Measurements from ENCODE around the gene CLIC4. TPM values are rescaled to one million over a fixed set of nuclear protein-coding genes. Genes with fewer than 3 reads are reported as not detected.
"Not testable (repeated sequence)": the region's sequence is repeated elsewhere in the genome, so short reads cannot be mapped to it uniquely, and the experiment has no call there.

Gene CLIC4
- total and polyA plus RNA-seq, 10 of the 15 experiments (the other 5 are each of a cell fraction or from before 2014, with no cell fraction given): 20.4 to 107 (median 69.6) TPM

- H2AFZ ChIP-seq (ENCODE audit: control insufficient read depth, low read depth, low read length); FAIRE-seq; DNase-seq (ENCODE audit: low read depth, low spot score); in situ Hi-C loops (cut with MboI); H3K27me3 ChIP-seq (replicated peaks in 1 of 2; ENCODE audit: control insufficient read depth in 2 of 2, insufficient read depth in 2 of 2, low read length in 1 of 2); H3K36me3 ChIP-seq (ENCODE audit: control insufficient read depth in 2 of 2, insufficient read depth in 2 of 2, low read length in 1 of 2); H3K4me3 ChIP-seq; H3K27ac ChIP-seq (ENCODE audit: control insufficient read depth, insufficient read depth); H3K4me1 ChIP-seq (ENCODE audit: control insufficient read depth, insufficient read depth, low read length); intact Hi-C loops (cut with micrococcal nuclease; ENCODE audit: unreplicated experiment); H4K20me1 ChIP-seq (ENCODE audit: control insufficient read depth, insufficient read depth); H3K9ac ChIP-seq (ENCODE audit: control insufficient read depth, insufficient read depth, low read length); H3K4me2 ChIP-seq (ENCODE audit: control insufficient read depth, insufficient read depth); BruUV-seq (replicated peaks); H3K9me3 ChIP-seq (replicated peaks; ENCODE audit: control insufficient read depth, insufficient read depth, low read length); ATAC-seq: not testable (repeated sequence)
- POLR2A ChIA-PET: interaction anchor here (0.9 to 1.0 kb wide), 2 partner anchors 12 to 18 kb away, joined by 4 read pairs; no protein-coding TSS in a partner anchor
- SMC1A ChIA-PET (ENCODE audit: uncharacterized antibody, unreplicated experiment): interaction anchor here (1.2 to 2.5 kb wide), 3 partner anchors 10 to 44 kb away, joined by 4 to 5 read pairs (median 5); no protein-coding TSS in a partner anchor
- WGBS (ENCODE audit: insufficient coverage, insufficient replicate concordance, low lambda C conversion rate, missing lambda C conversion rate): 95% methylated on average over 8 of the region's 8 CpGs
- peaks cover 42% of the 10 kb centered on the region for H3K79me2 ChIP-seq (ENCODE audit: control insufficient read depth, insufficient read depth, low read length)
- CTCF ChIA-PET: interaction anchor here (0.6 to 1.9 kb wide), 6 partner anchors 10 to 92 kb away, joined by 3 to 8 read pairs (median 4); no protein-coding TSS in a partner anchor
- RAD21 ChIA-PET (ENCODE audit: unreplicated experiment): interaction anchor here (1.1 to 2.1 kb wide), 3 partner anchors 18 to 50 kb away, joined by 3 to 7 read pairs (median 5); no protein-coding TSS in a partner anchor
Observed at GRCh38 chr1:24780626-24781025, 35.4 kb downstream of the CLIC4 start.

DNA sequence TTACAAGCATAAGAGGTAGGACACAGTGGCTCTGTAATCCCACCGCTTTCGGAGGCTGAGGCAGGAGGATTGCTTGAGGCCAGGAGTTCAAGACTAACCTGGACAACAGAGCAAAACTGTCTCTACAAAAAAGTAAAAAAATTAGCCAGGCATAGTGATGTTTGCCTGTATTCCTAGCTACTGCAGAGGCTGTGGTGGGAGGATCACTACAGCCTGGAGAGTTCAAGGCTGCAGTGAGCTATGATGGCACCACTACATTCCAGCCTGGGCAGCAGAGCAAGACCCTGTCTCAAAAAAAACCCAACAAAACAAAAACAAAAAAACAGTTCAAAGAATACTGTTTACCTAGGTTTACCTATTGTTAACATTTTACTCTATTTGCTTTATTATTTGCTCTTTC is 37.4 kb downstream of the CLIC4 start:
- Histone ChIP-seq H3K27ac (ENCODE audit: control insufficient read depth, insufficient read depth) (no peak overlapping the region), H3K9me3 (replicated peaks; ENCODE audit: control insufficient read depth, insufficient read depth, low read length) (no peaks in the 10 kb centered on the region), H3K36me3 (ENCODE audit: control insufficient read depth in 2 of 2, insufficient read depth in 2 of 2, low read length in 1 of 2) (no peaks in the 10 kb centered on the region), H3K4me1 (ENCODE audit: control insufficient read depth, insufficient read depth, low read length) (no peaks in the 10 kb centered on the region), H3K27me3 (replicated peaks in 1 of 2; ENCODE audit: control insufficient read depth in 2 of 2, insufficient read depth in 2 of 2, low read length in 1 of 2) (no peaks in the 10 kb centered on the region), H3K79me2 (ENCODE audit: control insufficient read depth, insufficient read depth, low read length) (peaks cover 30% of the 10 kb centered on the region), H2AFZ (ENCODE audit: control insufficient read depth, low read depth, low read length) (no peak overlapping the region), H3K9ac (ENCODE audit: control insufficient read depth, insufficient read depth, low read length) (no peak overlapping the region), H3K4me3 (no peak overlapping the region), H3K4me2 (ENCODE audit: control insufficient read depth, insufficient read depth) (no peak overlapping the region), H4K20me1 (ENCODE audit: control insufficient read depth, insufficient read depth) (no peaks in the 10 kb centered on the region)
- ATAC-seq: no peak
- ChIA-PET CTCF (interaction anchor here (1.8 kb wide), 1 partner anchor 95 kb away, joined by 8 read pairs; no protein-coding TSS in a partner anchor), RAD21 (ENCODE audit: unreplicated experiment) (interaction anchor here (1.0 kb wide), 1 partner anchor 9 kb away, joined by 3 read pairs; no protein-coding TSS in a partner anchor), POLR2A (no interaction called here), SMC1A (ENCODE audit: uncharacterized antibody, unreplicated experiment) (interaction anchor here (1.2 to 2.5 kb wide), 5 partner anchors 12 to 44 kb away, joined by 3 to 5 read pairs (median 3); no protein-coding TSS in a partner anchor)
- in situ Hi-C loops (cut with MboI) (no loop called here), intact Hi-C loops (cut with micrococcal nuclease; ENCODE audit: unreplicated experiment) (no loop called here)
- BruUV-seq (replicated peaks): no TSS peak
- WGBS (ENCODE audit: insufficient coverage, insufficient replicate concordance, low lambda C conversion rate, missing lambda C conversion rate): 100% methylated on average over 2 of the region's 2 CpGs
- no peak for DNase-seq (ENCODE audit: low read depth, low spot score)
- TF ChIP-seq IKZF1 (conservative IDR thresholded peaks at IDR 0.05) (no peak), BHLHE40 (IDR thresholded peaks at IDR 0.05; ENCODE audit: borderline replicate concordance in 1 of 2, low read depth in 2 of 2, low read length in 1 of 2) (no peak), ETV6 (conservative IDR thresholded peaks at IDR 0.05 in 1 of 2, IDR thresholded peaks at IDR 0.05 in 1 of 2; ENCODE audit: borderline replicate concordance in 1 of 2, low read depth in 1 of 2) (no peak)
- no peak for FAIRE-seq
